ENCODE measurements around the gene CFAP54.

The CFAP54 gene

GRCh38 chr12:96500693-96501092, 11.3 kb downstream of the CFAP54 start:
- no peak for DNase-seq (ENCODE audit: low read depth, low spot score)
- H3K36me3 ChIP-seq (ENCODE audit: control insufficient read depth, insufficient read depth, low read length), result no peaks in the 10 kb centered on the region
- no CpG with 5 or more reads among the region's 3 CpGs for WGBS (ENCODE audit: insufficient coverage, insufficient read length)
- H3K27me3 ChIP-seq (ENCODE audit: control insufficient read depth, insufficient read depth, low read length), result no peaks in the 10 kb centered on the region
- H3K4me3 ChIP-seq (ENCODE audit: low read length), result no peak overlapping the region
- no peaks in the 10 kb centered on the region; the same call in 1 of the 2 replicates for H3K4me1 ChIP-seq (ENCODE audit: control insufficient read depth, insufficient read depth, low read length)
- H3K27ac ChIP-seq (ENCODE audit: low read length), result no peak overlapping the region
- no peaks in the 10 kb centered on the region for H3K9me3 ChIP-seq (ENCODE audit: control insufficient read depth, insufficient read depth, low read length)

DNA sequence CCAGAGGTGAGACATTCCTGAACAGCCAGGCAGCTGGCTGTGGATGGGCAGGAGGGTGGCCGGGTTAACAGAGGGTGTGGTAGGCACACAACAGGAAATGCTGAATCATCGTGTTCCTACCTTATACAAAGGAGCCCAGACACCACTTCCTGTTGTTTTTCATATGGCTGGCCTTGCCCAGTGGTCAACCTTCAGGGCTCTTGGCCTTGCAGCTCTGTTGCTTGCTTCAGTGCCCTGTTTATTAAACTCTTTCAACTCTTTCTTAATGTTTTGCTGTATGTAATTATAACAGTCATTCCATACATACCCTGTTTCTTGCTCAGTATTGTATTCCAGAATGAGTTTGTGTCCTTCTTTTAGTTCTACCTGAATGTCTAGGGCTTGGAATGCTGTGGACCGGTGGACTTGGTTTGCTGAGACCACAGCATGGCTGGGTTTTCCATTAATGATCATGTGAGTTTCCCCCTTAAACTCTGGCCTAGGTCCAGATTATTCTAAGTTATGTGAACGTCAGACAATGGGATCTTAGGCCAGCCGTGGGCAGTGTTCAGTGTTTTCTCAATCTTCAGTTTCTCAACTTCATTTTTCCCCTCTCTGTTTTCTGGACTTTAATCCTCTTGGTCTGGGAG, 11.9 kb downstream of the CFAP54 start:
- no peaks in the 10 kb centered on the region for H3K36me3 ChIP-seq (ENCODE audit: control insufficient read depth, insufficient read depth, low read length)
- no peaks in the 10 kb centered on the region; the same call in 1 of the 2 replicates for H3K4me1 ChIP-seq (ENCODE audit: control insufficient read depth, insufficient read depth, low read length)
- H3K9me3 ChIP-seq (ENCODE audit: control insufficient read depth, insufficient read depth, low read length), result no peaks in the 10 kb centered on the region
- DNase-seq (ENCODE audit: low read depth, low spot score), result no peak
- no peaks in the 10 kb centered on the region for H3K27me3 ChIP-seq (ENCODE audit: control insufficient read depth, insufficient read depth, low read length)
- no peak overlapping the region for H3K27ac ChIP-seq (ENCODE audit: low read length)
- no peak overlapping the region for H3K4me3 ChIP-seq (ENCODE audit: low read length)
- no CpG with 5 or more reads among the region's 5 CpGs for WGBS (ENCODE audit: insufficient coverage, insufficient read length)

GRCh38 chr12:96501908-96502307, 12.5 kb downstream of the CFAP54 start:
- Histone ChIP-seq H3K4me3 (ENCODE audit: low read length) (no peak overlapping the region), H3K27ac (ENCODE audit: low read length) (no peak overlapping the region), H3K9me3 (ENCODE audit: control insufficient read depth, insufficient read depth, low read length) (no peaks in the 10 kb centered on the region), H3K27me3 (ENCODE audit: control insufficient read depth, insufficient read depth, low read length) (no peaks in the 10 kb centered on the region), H3K4me1 (ENCODE audit: control insufficient read depth, insufficient read depth, low read length) (no peaks in the 10 kb centered on the region; the same call in 1 of the 2 replicates), H3K36me3 (ENCODE audit: control insufficient read depth, insufficient read depth, low read length) (no peaks in the 10 kb centered on the region)
- no peak for DNase-seq (ENCODE audit: low read depth, low spot score)

GRCh38 chr12:96502477-96502876, 13.1 kb downstream of the CFAP54 start:
- Histone ChIP-seq H3K4me1 (ENCODE audit: control insufficient read depth, insufficient read depth, low read length) (no peaks in the 10 kb centered on the region), H3K4me3 (ENCODE audit: low read length) (no peak overlapping the region), H3K36me3 (ENCODE audit: control insufficient read depth, insufficient read depth, low read length) (no peaks in the 10 kb centered on the region), H3K27ac (ENCODE audit: low read length) (no peak overlapping the region), H3K9me3 (ENCODE audit: control insufficient read depth, insufficient read depth, low read length) (no peaks in the 10 kb centered on the region), H3K27me3 (ENCODE audit: control insufficient read depth, insufficient read depth, low read length) (no peaks in the 10 kb centered on the region)
- DNase-seq (ENCODE audit: low read depth, low spot score), result no peak

DNA sequence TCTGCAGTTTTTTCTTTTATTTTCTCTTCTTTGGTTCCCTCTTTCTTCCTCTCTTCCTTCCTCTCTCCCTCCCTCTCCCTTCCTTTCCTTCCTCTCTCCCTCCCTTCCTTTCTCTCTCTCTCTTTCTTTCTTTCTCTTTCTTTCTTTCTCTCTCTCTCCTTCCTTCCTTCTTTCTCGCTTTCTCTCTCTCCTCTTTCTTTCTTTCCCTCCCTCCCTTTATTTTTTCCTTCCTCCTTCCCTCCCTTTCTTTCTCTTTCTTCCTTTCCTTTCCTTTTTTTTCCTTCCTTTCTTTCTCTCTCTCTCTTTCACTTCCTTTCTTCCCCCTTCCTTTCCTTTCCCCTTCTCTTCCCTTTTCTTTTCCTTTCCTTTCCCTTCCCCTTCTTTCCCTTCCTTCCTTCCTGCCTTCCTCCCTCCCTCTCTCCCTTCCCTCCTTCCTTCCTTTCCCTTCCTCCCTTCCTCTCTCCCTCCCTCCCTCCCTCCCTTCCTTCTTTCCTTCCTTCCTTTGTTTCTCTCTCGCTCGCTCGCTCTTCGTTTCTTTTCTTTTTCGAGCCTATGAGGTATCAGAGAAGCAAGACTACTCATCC, 13.7 kb downstream of the CFAP54 start:
- DNase-seq (ENCODE audit: low read depth, low spot score), result no peak
- no peaks in the 10 kb centered on the region for H3K4me1 ChIP-seq (ENCODE audit: control insufficient read depth, insufficient read depth, low read length)
- no peaks in the 10 kb centered on the region for H3K27me3 ChIP-seq (ENCODE audit: control insufficient read depth, insufficient read depth, low read length)
- no CpG with 5 or more reads among the region's 6 CpGs for WGBS (ENCODE audit: insufficient coverage, insufficient read length)
- no peaks in the 10 kb centered on the region for H3K36me3 ChIP-seq (ENCODE audit: control insufficient read depth, insufficient read depth, low read length)
- H3K4me3 ChIP-seq (ENCODE audit: low read length), result no peak overlapping the region
- no peak overlapping the region for H3K27ac ChIP-seq (ENCODE audit: low read length)
- no peaks in the 10 kb centered on the region for H3K9me3 ChIP-seq (ENCODE audit: control insufficient read depth, insufficient read depth, low read length)

DNA sequence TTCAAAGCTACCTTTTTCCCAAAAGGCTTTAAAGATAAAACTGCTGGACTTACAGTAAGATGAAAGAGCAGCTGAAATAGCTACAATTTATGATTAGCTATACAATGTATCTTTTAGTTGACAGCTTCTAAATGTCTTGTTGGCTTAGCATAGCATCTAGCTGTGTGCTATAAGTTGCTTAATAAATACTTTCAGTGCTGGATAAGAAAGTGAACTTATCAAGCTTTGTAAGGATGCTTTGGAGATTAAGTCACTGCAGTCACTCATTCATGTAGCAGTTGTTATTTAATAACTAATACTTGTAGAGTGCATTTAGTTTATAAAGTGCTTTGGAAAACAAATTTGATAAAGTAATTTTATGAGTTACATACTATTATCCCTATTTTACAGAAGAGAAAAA, 14.6 kb downstream of the CFAP54 start:
- no peak overlapping the region for H3K27ac ChIP-seq (ENCODE audit: low read length)
- no peak overlapping the region for H3K4me3 ChIP-seq (ENCODE audit: low read length)
- no peak for DNase-seq (ENCODE audit: low read depth, low spot score)
- H3K4me1 ChIP-seq (ENCODE audit: control insufficient read depth, insufficient read depth, low read length), result no peaks in the 10 kb centered on the region
- H3K36me3 ChIP-seq (ENCODE audit: control insufficient read depth, insufficient read depth, low read length), result no peaks in the 10 kb centered on the region
- H3K9me3 ChIP-seq (ENCODE audit: control insufficient read depth, insufficient read depth, low read length), result no peaks in the 10 kb centered on the region
- H3K27me3 ChIP-seq (ENCODE audit: control insufficient read depth, insufficient read depth, low read length), result no peaks in the 10 kb centered on the region

GRCh38 chr12:96506776-96507175, 17.4 kb downstream of the CFAP54 start:
- no peaks in the 10 kb centered on the region for H3K4me1 ChIP-seq (ENCODE audit: control insufficient read depth, insufficient read depth, low read length)
- DNase-seq (ENCODE audit: low read depth, low spot score), result no peak
- H3K36me3 ChIP-seq (ENCODE audit: control insufficient read depth, insufficient read depth, low read length), result no peaks in the 10 kb centered on the region
- no peak overlapping the region for H3K4me3 ChIP-seq (ENCODE audit: low read length)
- H3K27me3 ChIP-seq (ENCODE audit: control insufficient read depth, insufficient read depth, low read length), result no peaks in the 10 kb centered on the region
- H3K27ac ChIP-seq (ENCODE audit: low read length), result no peak overlapping the region
- H3K9me3 ChIP-seq (ENCODE audit: control insufficient read depth, insufficient read depth, low read length), result no peaks in the 10 kb centered on the region
- no CpG with 5 or more reads among the region's 1 CpG for WGBS (ENCODE audit: insufficient coverage, insufficient read length)

GRCh38 chr12:96510306-96510764, 21.0 kb downstream of the CFAP54 start:
- no CpG with 5 or more reads among the region's 3 CpGs for WGBS (ENCODE audit: insufficient coverage, insufficient read length)
- Histone ChIP-seq H3K36me3 (ENCODE audit: control insufficient read depth, insufficient read depth, low read length) (no peaks in the 10 kb centered on the region), H3K27ac (ENCODE audit: low read length) (no peak overlapping the region), H3K27me3 (ENCODE audit: control insufficient read depth, insufficient read depth, low read length) (no peaks in the 10 kb centered on the region), H3K9me3 (ENCODE audit: control insufficient read depth, insufficient read depth, low read length) (no peaks in the 10 kb centered on the region), H3K4me1 (ENCODE audit: control insufficient read depth, insufficient read depth, low read length) (no peaks in the 10 kb centered on the region), H3K4me3 (ENCODE audit: low read length) (no peak overlapping the region)
- DNase-seq (ENCODE audit: low read depth, low spot score), result no peak

- Histone ChIP-seq H3K4me1 (ENCODE audit: control insufficient read depth, insufficient read depth, low read length) (no peaks in the 10 kb centered on the region), H3K27me3 (ENCODE audit: control insufficient read depth, insufficient read depth, low read length) (no peaks in the 10 kb centered on the region), H3K36me3 (ENCODE audit: control insufficient read depth, insufficient read depth, low read length) (no peaks in the 10 kb centered on the region), H3K27ac (ENCODE audit: low read length) (no peak overlapping the region), H3K9me3 (ENCODE audit: control insufficient read depth, insufficient read depth, low read length) (no peaks in the 10 kb centered on the region), H3K4me3 (ENCODE audit: low read length) (no peak overlapping the region)
- DNase-seq (ENCODE audit: low read depth, low spot score), result no peak
- no CpG with 5 or more reads among the region's 5 CpGs for WGBS (ENCODE audit: insufficient coverage, insufficient read length)
Measured at GRCh38 chr12:96513166-96513565, 23.8 kb downstream of the CFAP54 start.

- WGBS (ENCODE audit: insufficient coverage, insufficient read length), result no CpG with 5 or more reads among the region's 4 CpGs
- Histone ChIP-seq H3K36me3 (ENCODE audit: control insufficient read depth, insufficient read depth, low read length) (no peaks in the 10 kb centered on the region), H3K4me3 (ENCODE audit: low read length) (no peak overlapping the region), H3K27ac (ENCODE audit: low read length) (no peak overlapping the region), H3K9me3 (ENCODE audit: control insufficient read depth, insufficient read depth, low read length) (no peaks in the 10 kb centered on the region), H3K4me1 (ENCODE audit: control insufficient read depth, insufficient read depth, low read length) (no peaks in the 10 kb centered on the region), H3K27me3 (ENCODE audit: control insufficient read depth, insufficient read depth, low read length) (no peaks in the 10 kb centered on the region)
- no peak for DNase-seq (ENCODE audit: low read depth, low spot score)
Measured at GRCh38 chr12:96513681-96514080, 24.3 kb downstream of the CFAP54 start.

GRCh38 chr12:96514328-96514727, 25.0 kb downstream of the CFAP54 start:
- no CpG with 5 or more reads among the region's 3 CpGs for WGBS (ENCODE audit: insufficient coverage, insufficient read length)
- no peak for DNase-seq (ENCODE audit: low read depth, low spot score)

More at GRCh38 chr12:96514328-96514727, 25.0 kb downstream of the CFAP54 start:
- Histone ChIP-seq H3K27ac (ENCODE audit: low read length) (no peak overlapping the region), H3K4me3 (ENCODE audit: low read length) (no peak overlapping the region), H3K36me3 (ENCODE audit: control insufficient read depth, insufficient read depth, low read length) (no peaks in the 10 kb centered on the region), H3K9me3 (ENCODE audit: control insufficient read depth, insufficient read depth, low read length) (no peaks in the 10 kb centered on the region), H3K27me3 (ENCODE audit: control insufficient read depth, insufficient read depth, low read length) (no peaks in the 10 kb centered on the region), H3K4me1 (ENCODE audit: control insufficient read depth, insufficient read depth, low read length) (no peaks in the 10 kb centered on the region)

Measured in iPS DF 6.9 (cell line).